Testis (tissue), 2 donors: ENCODE results near the gene GAA.

ENCODE experiments used
- POLR2A ChIP-seq: fragments of 450-650 bp; IDR thresholded peaks from one replicate; pipeline ENCODE4 v1.6.1; 2017; ENCODE audit warnings: antibody characterized with exemption, mild to moderate bottlenecking, moderate library complexity
- TF ChIP-seq, protein P1 (sequence below), 3 experiments: fragments of 450-650 bp in 2 of 3; fragments of 200-600 bp in 1 of 3; sonication (generic) in 1 of 3; IDR thresholded peaks; one replicate each; pipeline ENCODE4 v1.5.1; 2016 to 2019; ENCODE audit warnings: antibody characterized with exemption in 3 of 3, mild to moderate bottlenecking in 2 of 3, moderate library complexity in 1 of 3

DNA sequence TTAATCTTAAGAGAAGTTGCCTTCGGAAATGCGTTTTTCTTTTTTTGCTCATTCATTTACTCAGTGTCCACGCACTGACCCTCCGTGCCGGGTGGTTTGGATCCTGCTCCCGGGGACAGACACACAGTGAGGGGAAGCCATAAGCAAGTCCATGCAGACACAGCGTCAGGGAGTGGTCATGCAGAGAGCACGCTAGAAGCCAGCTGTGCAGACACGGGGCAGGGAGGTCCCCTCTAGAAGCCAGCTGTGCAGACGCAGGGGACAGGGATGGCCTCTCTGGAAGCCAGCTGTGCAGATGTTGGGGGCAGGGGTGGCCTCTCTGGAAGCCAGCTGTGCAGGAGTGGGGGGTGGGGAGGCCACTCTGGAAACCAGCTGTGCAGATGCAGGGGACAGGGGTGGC lies 4.8 kb downstream of the GAA start:
- TF ChIP-seq, protein P1, sequence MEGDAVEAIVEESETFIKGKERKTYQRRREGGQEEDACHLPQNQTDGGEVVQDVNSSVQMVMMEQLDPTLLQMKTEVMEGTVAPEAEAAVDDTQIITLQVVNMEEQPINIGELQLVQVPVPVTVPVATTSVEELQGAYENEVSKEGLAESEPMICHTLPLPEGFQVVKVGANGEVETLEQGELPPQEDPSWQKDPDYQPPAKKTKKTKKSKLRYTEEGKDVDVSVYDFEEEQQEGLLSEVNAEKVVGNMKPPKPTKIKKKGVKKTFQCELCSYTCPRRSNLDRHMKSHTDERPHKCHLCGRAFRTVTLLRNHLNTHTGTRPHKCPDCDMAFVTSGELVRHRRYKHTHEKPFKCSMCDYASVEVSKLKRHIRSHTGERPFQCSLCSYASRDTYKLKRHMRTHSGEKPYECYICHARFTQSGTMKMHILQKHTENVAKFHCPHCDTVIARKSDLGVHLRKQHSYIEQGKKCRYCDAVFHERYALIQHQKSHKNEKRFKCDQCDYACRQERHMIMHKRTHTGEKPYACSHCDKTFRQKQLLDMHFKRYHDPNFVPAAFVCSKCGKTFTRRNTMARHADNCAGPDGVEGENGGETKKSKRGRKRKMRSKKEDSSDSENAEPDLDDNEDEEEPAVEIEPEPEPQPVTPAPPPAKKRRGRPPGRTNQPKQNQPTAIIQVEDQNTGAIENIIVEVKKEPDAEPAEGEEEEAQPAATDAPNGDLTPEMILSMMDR (IDR thresholded peaks at IDR 0.05): no peak
- TF ChIP-seq POLR2A: no peak
